IMR-90 (cell line): ENCODE results near the gene MARK2. TPM values are rescaled to one million over a fixed set of nuclear protein-coding genes. Genes with fewer than 3 reads are reported as not detected.

Experiments used
- ATAC-seq: fragments of 200-7000 bp; cut with Tn5 transposase; 2 replicates; pipeline ENCODE4 v1.9.1; 2020; ENCODE audit warnings: low read depth, mild to moderate bottlenecking, moderate library complexity
- BruUV-seq: library from RNA; stranded (reverse); fragments of 400-500 nt; replicated peaks from 2 replicates; lab custom pipeline; 2021; lab: Mats Ljungman, UMichigan
- CTCF ChIA-PET: fragments of 300-600 bp; formaldehyde crosslinking; extraction: SDS; loops from one replicate; lab custom pipeline; 2021; ENCODE audit warnings: antibody characterized with exemption; lab: Yijun Ruan, JAX
- POLR2A ChIA-PET: fragments of 300-600 bp; sonication (Branson Sonifier 250); formaldehyde crosslinking; loops from one replicate; lab custom pipeline; 2022; ENCODE audit warnings: antibody characterized with exemption; ENCODE audit not compliant: unreplicated experiment; lab: Charles Lee
- DNase-seq: peaks from one replicate; pipeline ENCODE4 v3.0.0; 2013
- H2AFZ ChIP-seq: replicated peaks from 2 replicates; pipeline ENCODE3; 2013; ENCODE audit warnings: low read length, mild to moderate bottlenecking; ENCODE audit not compliant: poor library complexity
- H2AK5ac ChIP-seq: 2 replicates; pipeline ENCODE4 v1.6.1; 2013; ENCODE audit warnings: low read depth, low read length, inconsistent platforms
- H2AK9ac ChIP-seq: replicated peaks from 2 replicates; pipeline ENCODE3; 2013; ENCODE audit warnings: mild to moderate bottlenecking, low read depth, low read length, moderate library complexity; ENCODE audit not compliant: poor library complexity
- H2BK120ac ChIP-seq: 2 replicates; pipeline ENCODE4 v1.6.1; 2013; ENCODE audit warnings: low read depth, low read length, inconsistent platforms
- H2BK15ac ChIP-seq: 3 replicates; pipeline ENCODE4 v1.6.1; 2013; ENCODE audit warnings: low read depth, low read length, inconsistent platforms
- H2BK20ac ChIP-seq: 2 replicates; pipeline ENCODE4 v1.6.1; 2013; ENCODE audit warnings: low read depth, mild to moderate bottlenecking, inconsistent platforms, low read length, moderate library complexity
- H2BK5ac ChIP-seq: 2 replicates; pipeline ENCODE4 v1.6.1; 2013; ENCODE audit warnings: mild to moderate bottlenecking, low read depth, low read length, inconsistent platforms; ENCODE audit not compliant: poor library complexity, severe bottlenecking
- H3K14ac ChIP-seq: replicated peaks from 2 replicates; pipeline ENCODE4 v1.6.1; 2013; ENCODE audit warnings: low read depth, low read length, inconsistent platforms
- H3K18ac ChIP-seq: 2 replicates; pipeline ENCODE4 v1.6.1; 2013; ENCODE audit warnings: low read depth, low read length, control low read depth
- H3K23ac ChIP-seq: 2 replicates; pipeline ENCODE4 v1.6.1; 2013; ENCODE audit warnings: low read depth, low read length, inconsistent platforms
- H3K27ac ChIP-seq: 2 replicates; pipeline ENCODE4 v1.5.1; 2013; ENCODE audit warnings: mild to moderate bottlenecking, control low read depth, low read length; ENCODE audit not compliant: insufficient read depth
- H3K27me3 ChIP-seq: 2 replicates; pipeline ENCODE4 v1.6.1; 2013; ENCODE audit warnings: low read length; ENCODE audit not compliant: control insufficient read depth, insufficient read depth
- H3K36me3 ChIP-seq: 2 replicates; pipeline ENCODE4 v1.6.1; 2013; ENCODE audit warnings: low read length, mixed read lengths; ENCODE audit not compliant: control insufficient read depth, insufficient read depth
- H3K4ac ChIP-seq: 2 replicates; pipeline ENCODE4 v1.6.1; 2013; ENCODE audit warnings: low read depth, low read length, inconsistent platforms
- H3K4me1 ChIP-seq: 2 replicates; pipeline ENCODE4 v1.6.1; 2013; ENCODE audit warnings: low read length, mixed read lengths; ENCODE audit not compliant: control insufficient read depth, insufficient read depth
- H3K4me2 ChIP-seq: 2 replicates; pipeline ENCODE4 v1.6.1; 2013; ENCODE audit warnings: low read depth, mild to moderate bottlenecking, control low read depth, low read length, moderate library complexity
- H3K4me3 ChIP-seq: 2 replicates; pipeline ENCODE4 v1.5.1; 2013; ENCODE audit warnings: low read depth, mild to moderate bottlenecking, control low read depth, low read length, moderate library complexity; ENCODE audit not compliant: insufficient read depth
- H3K56ac ChIP-seq: 2 replicates; pipeline ENCODE4 v1.6.1; 2013; ENCODE audit warnings: low read length, inconsistent platforms; ENCODE audit not compliant: insufficient read depth; ENCODE audit errors: extremely low read depth
- H3K79me1 ChIP-seq, 2 experiments: 2 replicates each; pipeline ENCODE4 v1.6.1; 2013; ENCODE audit warnings: low read length in 2 of 2, inconsistent platforms in 1 of 2, low read depth in 1 of 2
- H3K9ac ChIP-seq: 2 replicates; pipeline ENCODE4 v1.6.1; 2013; ENCODE audit warnings: low read depth, low read length, control low read depth
- H3K9me1 ChIP-seq: 2 replicates; pipeline ENCODE4 v1.6.1; 2013; ENCODE audit warnings: low read length, inconsistent platforms; ENCODE audit not compliant: insufficient read depth
- H3K9me3 ChIP-seq: 2 replicates; pipeline ENCODE4 v1.6.1; 2013; ENCODE audit warnings: low read length; ENCODE audit not compliant: control insufficient read depth, insufficient read depth
- H4K20me1 ChIP-seq: 2 replicates; pipeline ENCODE4 v1.6.1; 2013; ENCODE audit warnings: low read length, inconsistent platforms; ENCODE audit not compliant: insufficient read depth
- H4K5ac ChIP-seq: 2 replicates; pipeline ENCODE4 v1.6.1; 2013; ENCODE audit warnings: mild to moderate bottlenecking, low read depth, low read length, control low read depth
- H4K8ac ChIP-seq, 2 experiments: 2 replicates each; pipeline ENCODE4 v1.6.1; 2013; ENCODE audit warnings: low read depth in 2 of 2, low read length in 2 of 2, control low read depth in 1 of 2, inconsistent platforms in 1 of 2
- H4K91ac ChIP-seq: 2 replicates; pipeline ENCODE4 v1.6.1; 2013; ENCODE audit warnings: low read depth, low read length, inconsistent platforms; ENCODE audit not compliant: insufficient read depth
- BHLHE40 ChIP-seq: fragments of 150-350 bp; IDR thresholded peaks from 2 replicates; pipeline ENCODE4 v1.6.1; 2016; ENCODE audit warnings: mild to moderate bottlenecking, low read depth, low read length
- CEBPB ChIP-seq: IDR thresholded peaks from 2 replicates; pipeline ENCODE4 v1.6.1; 2012; ENCODE audit warnings: low read depth, low read length, improper control_type of control experiment
- CHD1 ChIP-seq: IDR thresholded peaks from 2 replicates; pipeline ENCODE4 v1.6.1; 2012; ENCODE audit warnings: low read depth, low read length, improper control_type of control experiment
- FOS ChIP-seq: fragments of 150-350 bp; IDR thresholded peaks from 2 replicates; pipeline ENCODE4 v1.6.1; 2016; ENCODE audit warnings: low read depth, low read length
- MAFK ChIP-seq: IDR thresholded peaks from 2 replicates; pipeline ENCODE4 v1.6.1; 2012; ENCODE audit warnings: low read depth, low read length, improper control_type of control experiment
- MAZ ChIP-seq: IDR thresholded peaks from 2 replicates; pipeline ENCODE4 v1.6.1; 2012; ENCODE audit warnings: low read depth, mild to moderate bottlenecking, low read length, improper control_type of control experiment, moderate library complexity, borderline replicate concordance
- MXI1 ChIP-seq: IDR thresholded peaks from 2 replicates; pipeline ENCODE4 v1.6.1; 2012; ENCODE audit warnings: low read depth, mild to moderate bottlenecking, low read length, moderate library complexity, borderline replicate concordance
- NFE2L2 ChIP-seq: fragments of 150-350 bp; IDR thresholded peaks from 2 replicates; pipeline ENCODE4 v1.6.1; 2016; ENCODE audit warnings: low read depth, mild to moderate bottlenecking, low read length
- POLR2A ChIP-seq: IDR thresholded peaks from 2 replicates; pipeline ENCODE4 v1.6.1; 2012; ENCODE audit warnings: mild to moderate bottlenecking, low read depth, low read length
- RAD21 ChIP-seq: IDR thresholded peaks from 2 replicates; pipeline ENCODE4 v1.6.1; 2012; ENCODE audit warnings: low read length, improper control_type of control experiment
- RCOR1 ChIP-seq: IDR thresholded peaks from 2 replicates; pipeline ENCODE4 v1.6.1; 2012; ENCODE audit warnings: mild to moderate bottlenecking, low read length, improper control_type of control experiment; ENCODE audit not compliant: insufficient replicate concordance
- RFX5 ChIP-seq: IDR thresholded peaks from 2 replicates; pipeline ENCODE4 v1.8.0; 2012; ENCODE audit warnings: low read depth, mild to moderate bottlenecking, low read length, moderate library complexity
- SMC3 ChIP-seq: fragments of 150-350 bp; IDR thresholded peaks from 2 replicates; pipeline ENCODE4 v1.6.1; 2016; ENCODE audit warnings: low read depth, mild to moderate bottlenecking, antibody characterized with exemption, low read length, moderate library complexity
- WGBS, 2 experiments: methylation state at CpG; one replicate each; pipeline versions ENCODE4 v1.1.5 to v1.1.7; 2013; ENCODE audit warnings: missing lambda C conversion rate in 2 of 2; ENCODE audit not compliant: insufficient read length in 1 of 2; ENCODE audit errors: extremely low coverage in 2 of 2; 5-methylcytosine and 5-hydroxymethylcytosine counted together
- dilution Hi-C: fragments of 300-500 bp; cut with HindIII; formaldehyde crosslinking; loops from one replicate; pipeline ENCODE4 v1.14.3; 2018; ENCODE audit warnings: low sequenced_read_pairs; ENCODE audit not compliant: unreplicated experiment
- in situ Hi-C: fragments of 300-500 bp; cut with MboI; formaldehyde crosslinking; loops from 3 replicates; pipeline ENCODE4 v1.14.3; 2019; ENCODE audit warnings: low sequenced_read_pairs, inconsistent platforms, mixed read lengths
- intact Hi-C: fragments of 100-400 bp; cut with micrococcal nuclease; formaldehyde crosslinking; loops from 2 replicates; pipeline ENCODE4 v1.10.0; 2022
- polyA plus RNA-seq, 3 experiments: library from polyadenylated mRNA; depleted of rRNA; stranded (reverse); fragments of >200 nt; gene quantifications; 2 replicates each; pipeline ENCODE4 v1.2.3, GENCODE V29; 2012; ENCODE audit warnings: low replicate concordance in 1 of 3
- total RNA-seq: library from RNA; depleted of rRNA; stranded (reverse); fragments of >200 nt; gene quantifications from 2 replicates; pipeline ENCODE4 v1.2.3, GENCODE V29; 2012
- TF ChIP-seq, protein P1 (sequence below): conservative IDR thresholded peaks from 2 replicates; pipeline ENCODE4 v1.5.1; 2012; ENCODE audit warnings: mild to moderate bottlenecking, low read depth, low read length, improper control_type of control experiment
- TF ChIP-seq, protein P2 (sequence below): fragments of 150-350 bp; IDR thresholded peaks from 2 replicates; pipeline ENCODE4 v1.6.1; 2016; ENCODE audit warnings: low read depth, mild to moderate bottlenecking, low read length, moderate library complexity, borderline replicate concordance
- TF ChIP-seq, protein P3 (sequence below): fragments of 150-350 bp; IDR thresholded peaks from 2 replicates; pipeline ENCODE4 v1.6.1; 2017; ENCODE audit warnings: mild to moderate bottlenecking, antibody characterized with exemption, low read length, low read depth

Gene MARK2
- total and polyA plus RNA-seq, 2 of the 4 experiments (the other 2 are of a cell fraction) = 6.6 to 17.3 TPM

GRCh38 chr11:63800921-63801320 lies 38.0 kb upstream of the MARK2 start:
- Histone ChIP-seq H2AK5ac (no peak overlapping the region), H3K9me1 (peaks cover 8% of the 10 kb centered on the region), H3K27me3 (no peaks in the 10 kb centered on the region), H3K23ac (no peak overlapping the region), H3K9ac (no peak overlapping the region), H3K4me1 (peaks cover 9% of the 10 kb centered on the region), H3K9me3 (peaks cover 1% of the 10 kb centered on the region; the same call in 1 of the 2 replicates), H4K91ac (no peak overlapping the region), H3K27ac (no peak overlapping the region), H4K5ac (no peak overlapping the region), H2BK120ac (no peak overlapping the region), H3K4me3 (no peak overlapping the region), H4K8ac (no peak overlapping the region), H2AFZ (no peak overlapping the region), H3K18ac (no peak overlapping the region), H3K14ac (no peak overlapping the region), H2BK15ac (no peak overlapping the region), H3K4me2 (no peak overlapping the region), H3K36me3 (no peaks in the 10 kb centered on the region), H3K79me1 (peaks cover 0 to 4% of the 10 kb centered on the region in 2 experiments; a peak in 1 of 4 replicates), H2BK5ac (no peak overlapping the region), H2BK20ac (no peak overlapping the region), H3K56ac (no peak overlapping the region), H4K20me1 (no peaks in the 10 kb centered on the region), H2AK9ac (no peak overlapping the region), H3K4ac (no peak overlapping the region)
- ATAC-seq (no peak), DNase-seq (no peak)
- dilution Hi-C loops = no loop called here
- 100% methylated on average over 1 of the region's 5 CpGs; no CpG with 5 or more reads in 1 of the 2 experiments for WGBS, 2 experiments
- intact Hi-C loops = no loop called here
- TF ChIP-seq BHLHE40 = no peak
- TF ChIP-seq, protein P1, sequence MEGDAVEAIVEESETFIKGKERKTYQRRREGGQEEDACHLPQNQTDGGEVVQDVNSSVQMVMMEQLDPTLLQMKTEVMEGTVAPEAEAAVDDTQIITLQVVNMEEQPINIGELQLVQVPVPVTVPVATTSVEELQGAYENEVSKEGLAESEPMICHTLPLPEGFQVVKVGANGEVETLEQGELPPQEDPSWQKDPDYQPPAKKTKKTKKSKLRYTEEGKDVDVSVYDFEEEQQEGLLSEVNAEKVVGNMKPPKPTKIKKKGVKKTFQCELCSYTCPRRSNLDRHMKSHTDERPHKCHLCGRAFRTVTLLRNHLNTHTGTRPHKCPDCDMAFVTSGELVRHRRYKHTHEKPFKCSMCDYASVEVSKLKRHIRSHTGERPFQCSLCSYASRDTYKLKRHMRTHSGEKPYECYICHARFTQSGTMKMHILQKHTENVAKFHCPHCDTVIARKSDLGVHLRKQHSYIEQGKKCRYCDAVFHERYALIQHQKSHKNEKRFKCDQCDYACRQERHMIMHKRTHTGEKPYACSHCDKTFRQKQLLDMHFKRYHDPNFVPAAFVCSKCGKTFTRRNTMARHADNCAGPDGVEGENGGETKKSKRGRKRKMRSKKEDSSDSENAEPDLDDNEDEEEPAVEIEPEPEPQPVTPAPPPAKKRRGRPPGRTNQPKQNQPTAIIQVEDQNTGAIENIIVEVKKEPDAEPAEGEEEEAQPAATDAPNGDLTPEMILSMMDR = no peak
- TF ChIP-seq, protein P2, sequence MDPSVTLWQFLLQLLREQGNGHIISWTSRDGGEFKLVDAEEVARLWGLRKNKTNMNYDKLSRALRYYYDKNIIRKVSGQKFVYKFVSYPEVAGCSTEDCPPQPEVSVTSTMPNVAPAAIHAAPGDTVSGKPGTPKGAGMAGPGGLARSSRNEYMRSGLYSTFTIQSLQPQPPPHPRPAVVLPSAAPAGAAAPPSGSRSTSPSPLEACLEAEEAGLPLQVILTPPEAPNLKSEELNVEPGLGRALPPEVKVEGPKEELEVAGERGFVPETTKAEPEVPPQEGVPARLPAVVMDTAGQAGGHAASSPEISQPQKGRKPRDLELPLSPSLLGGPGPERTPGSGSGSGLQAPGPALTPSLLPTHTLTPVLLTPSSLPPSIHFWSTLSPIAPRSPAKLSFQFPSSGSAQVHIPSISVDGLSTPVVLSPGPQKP = no peak
- no peak for TF ChIP-seq RFX5
- TF ChIP-seq RCOR1 = no peak
- TF ChIP-seq POLR2A = no peak
- no peak for TF ChIP-seq MXI1
- TF ChIP-seq CEBPB = no peak
- TF ChIP-seq MAZ = no peak
- TF ChIP-seq, protein P3, sequence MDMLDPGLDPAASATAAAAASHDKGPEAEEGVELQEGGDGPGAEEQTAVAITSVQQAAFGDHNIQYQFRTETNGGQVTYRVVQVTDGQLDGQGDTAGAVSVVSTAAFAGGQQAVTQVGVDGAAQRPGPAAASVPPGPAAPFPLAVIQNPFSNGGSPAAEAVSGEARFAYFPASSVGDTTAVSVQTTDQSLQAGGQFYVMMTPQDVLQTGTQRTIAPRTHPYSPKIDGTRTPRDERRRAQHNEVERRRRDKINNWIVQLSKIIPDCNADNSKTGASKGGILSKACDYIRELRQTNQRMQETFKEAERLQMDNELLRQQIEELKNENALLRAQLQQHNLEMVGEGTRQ = no peak
- no peak for TF ChIP-seq FOS
- TF ChIP-seq CHD1 = no peak
- no peak for TF ChIP-seq NFE2L2
- no peak for TF ChIP-seq RAD21
- no peak for TF ChIP-seq SMC3
- TF ChIP-seq MAFK = no peak
- POLR2A ChIA-PET = no interaction called here
- in situ Hi-C loops = no loop called here
- CTCF ChIA-PET = no interaction called here
- BruUV-seq = no TSS peak
